A673 (cell line): ENCODE results near the gene TMEM72.

ENCODE experiments used
- CTCF ChIP-seq: fragments of 300-800, 200-600 bp; sonication (generic); conservative IDR thresholded peaks from 2 replicates; pipeline ENCODE4 v1.5.1; 2017; ENCODE audit warnings: low read depth, mild to moderate bottlenecking, antibody characterized with exemption, low read length, moderate library complexity, mixed read lengths
- EZH2 ChIP-seq: fragments of 200-600 bp; sonication (generic); IDR thresholded peaks from 2 replicates; pipeline ENCODE4 v1.6.1; 2017; ENCODE audit warnings: borderline replicate concordance, low read depth, mild to moderate bottlenecking, mixed read lengths, antibody characterized with exemption, low read length; ENCODE audit not compliant: poor library complexity, severe bottlenecking

- TF ChIP-seq CTCF (no peak), EZH2 (no peak)
Observed at GRCh38 chr10:44954962-44955361, 43.8 kb downstream of the TMEM72 start.
